ENCODE results near the gene PDGFC. TPM values are rescaled to one million over a fixed set of nuclear protein-coding genes. Genes with fewer than 3 reads are reported as not detected.

Gene PDGFC
- polyA plus RNA-seq, 3 donors = 2.5 to 5.0 (median 4.9) TPM

- H3K27me3 Mint-ChIP-seq (ENCODE audit: low read depth in 3 of 3) = no peaks in the 10 kb centered on the region
- peaks cover 0 to 5% (median 0%) of the 10 kb centered on the region in 7 donors for H3K9me3 Mint-ChIP-seq
- Histone ChIP-seq H4K20me1 (ENCODE audit: insufficient read depth, low read length) (no peaks in the 10 kb centered on the region), H3K79me2 (ENCODE audit: insufficient read depth, low read length) (peaks cover 7% of the 10 kb centered on the region), H3K4me2 (replicated peaks; ENCODE audit: extremely low read depth, low read length, poor library complexity, severe bottlenecking) (no peak overlapping the region), H3K27ac (ENCODE audit: low read depth in 1 of 2, low read length in 2 of 2) (no peak overlapping the region), H3K9ac (ENCODE audit: insufficient read depth, low read length, poor library complexity, severe bottlenecking) (no peak overlapping the region), H2AFZ (ENCODE audit: insufficient read depth, low read depth, low read length, poor library complexity, severe bottlenecking) (no peak overlapping the region), H3K27me3 (ENCODE audit: control insufficient read depth in 2 of 2, insufficient read depth in 2 of 2, low read length in 2 of 2) (no peaks in the 10 kb centered on the region), H3K4me3 (replicated peaks in 1 of 3; ENCODE audit: low read depth in 2 of 3, low read length in 3 of 3) (no peak overlapping the region), H3K4me1 (ENCODE audit: control insufficient read depth in 1 of 2, insufficient read depth in 2 of 2, low read length in 2 of 2) (peaks cover 27 to 34% of the 10 kb centered on the region in 2 donors), H3K36me3 (replicated peaks in 1 of 2; ENCODE audit: control insufficient read depth in 1 of 2, insufficient read depth in 2 of 2, low read length in 2 of 2) (no peaks in the 10 kb centered on the region), H3K9me3 (replicated peaks in 1 of 2; ENCODE audit: control insufficient read depth in 1 of 2, insufficient read depth in 1 of 2, low read length in 2 of 2) (no peaks in the 10 kb centered on the region)
- DNase-seq = no peak
- peak overlapping the region in 1 of 7 donors; percentile 49 for H3K27ac Mint-ChIP-seq
- intact Hi-C loops (cut with micrococcal nuclease) = loop anchor here in 1 of 2 donors (10.0 kb wide), 1 partner anchor 129 kb away; no protein-coding TSS in a partner anchor
- TF ChIP-seq CTCF (IDR thresholded peaks at IDR 0.05) = no peak
- WGBS (ENCODE audit: insufficient coverage) = no CpG with 5 or more reads among the region's 3 CpGs
- H3K36me3 Mint-ChIP-seq = peaks cover 0 to 3% of the 10 kb centered on the region in 2 donors
- peaks cover 47% of the 10 kb centered on the region for H3K4me1 Mint-ChIP-seq
- H3K4me3 Mint-ChIP-seq = no peak overlapping the region
These were observed 8.2 kb downstream of the PDGFC start for GRCh38 chr4:156963419-156963818.

GRCh38 chr4:156962528-156962974 lies 9.0 kb downstream of the PDGFC start:
- H3K27me3 ChIP-seq (ENCODE audit: control insufficient read depth in 2 of 2, insufficient read depth in 2 of 2, low read length in 2 of 2) = no peaks in the 10 kb centered on the region
- H2AFZ ChIP-seq (ENCODE audit: insufficient read depth, low read depth, low read length, poor library complexity, severe bottlenecking) = peak overlapping the region; percentile 32
- H3K9ac ChIP-seq (ENCODE audit: insufficient read depth, low read length, poor library complexity, severe bottlenecking) = no peak overlapping the region
- TF ChIP-seq CTCF (IDR thresholded peaks at IDR 0.05) = no peak
- intact Hi-C loops (cut with micrococcal nuclease) = loop anchor here in 1 of 2 donors (10.0 kb wide), 1 partner anchor 128 kb away; no protein-coding TSS in a partner anchor
- H3K27ac ChIP-seq (ENCODE audit: low read depth in 1 of 2, low read length in 2 of 2) = no peak overlapping the region
- no peak overlapping the region for H3K4me2 ChIP-seq (replicated peaks; ENCODE audit: extremely low read depth, low read length, poor library complexity, severe bottlenecking)
- no peaks in the 10 kb centered on the region for H3K27me3 Mint-ChIP-seq (ENCODE audit: low read depth in 3 of 3)
- H3K79me2 ChIP-seq (ENCODE audit: insufficient read depth, low read length) = peaks cover 7% of the 10 kb centered on the region
- no peaks in the 10 kb centered on the region for H4K20me1 ChIP-seq (ENCODE audit: insufficient read depth, low read length)
- H3K27ac Mint-ChIP-seq = no peak overlapping the region
- WGBS (ENCODE audit: insufficient coverage) = 70% methylated on average over 2 of the region's 3 CpGs
- H3K36me3 Mint-ChIP-seq = peaks cover under 1 to 3% of the 10 kb centered on the region in 2 donors
- no peaks in the 10 kb centered on the region for H3K9me3 ChIP-seq (replicated peaks in 1 of 2; ENCODE audit: control insufficient read depth in 1 of 2, insufficient read depth in 1 of 2, low read length in 2 of 2)
- no peaks in the 10 kb centered on the region for H3K36me3 ChIP-seq (replicated peaks in 1 of 2; ENCODE audit: control insufficient read depth in 1 of 2, insufficient read depth in 2 of 2, low read length in 2 of 2)
- H3K4me1 ChIP-seq (ENCODE audit: control insufficient read depth in 1 of 2, insufficient read depth in 2 of 2, low read length in 2 of 2) = peaks cover 27 to 35% of the 10 kb centered on the region in 2 donors
- no peak overlapping the region for H3K4me3 Mint-ChIP-seq
- peaks cover 0 to 5% (median 0%) of the 10 kb centered on the region in 7 donors for H3K9me3 Mint-ChIP-seq
- H3K4me3 ChIP-seq (replicated peaks in 1 of 3; ENCODE audit: low read depth in 2 of 3, low read length in 3 of 3) = no peak overlapping the region
- peaks cover 46% of the 10 kb centered on the region for H3K4me1 Mint-ChIP-seq
- DNase-seq = no peak

Data from CD14-positive monocyte (primary cell).